Liver (tissue), 3 donors: ENCODE data around the gene RBM22.

Experiments used
- CTCF ChIP-seq: fragments of 150-350 bp; IDR thresholded peaks from 2 replicates; pipeline ENCODE4 v1.5.1; 2017; ENCODE audit warnings: improper control_type of control experiment, low read depth, low read length; ENCODE audit not compliant: missing input control
- EGR1 ChIP-seq, 2 donors: IDR thresholded peaks; 2 replicates each; pipeline ENCODE4 v1.6.1; 2016 to 2018; ENCODE audit warnings: antibody characterized with exemption in 2 of 2, low read depth in 2 of 2
- HNF4G ChIP-seq: IDR thresholded peaks from 2 replicates; pipeline ENCODE4 v1.6.1; 2016; ENCODE audit warnings: antibody characterized with exemption
- JUND ChIP-seq, 2 donors: IDR thresholded peaks; 2 replicates each; pipeline ENCODE4 v1.6.1; 2016; ENCODE audit warnings: antibody characterized with exemption in 2 of 2
- RAD21 ChIP-seq, 2 donors: IDR thresholded peaks; 2 replicates each; pipeline ENCODE4 v1.6.1; 2016; ENCODE audit warnings: antibody characterized with exemption in 2 of 2, mild to moderate bottlenecking in 2 of 2
- SP1 ChIP-seq: IDR thresholded peaks from 2 replicates; pipeline ENCODE4 v1.6.1; 2018; ENCODE audit warnings: antibody characterized with exemption, mild to moderate bottlenecking
- TAF1 ChIP-seq: conservative IDR thresholded peaks from 2 replicates; pipeline ENCODE4 v1.6.1; 2016; ENCODE audit warnings: antibody characterized with exemption, mild to moderate bottlenecking
- YY1 ChIP-seq: IDR thresholded peaks from 2 replicates; pipeline ENCODE4 v1.6.1; 2016; ENCODE audit warnings: antibody characterized with exemption, mild to moderate bottlenecking
- ZBTB33 ChIP-seq: IDR thresholded peaks from 2 replicates; pipeline ENCODE4 v1.6.1; 2016; ENCODE audit warnings: antibody characterized with exemption
- TF ChIP-seq, protein P1 (sequence below): IDR thresholded peaks from 2 replicates; pipeline ENCODE4 v1.6.1; 2016; ENCODE audit warnings: antibody characterized with exemption
- donor health status: healthy.
- donor health status: healthy.

DNA sequence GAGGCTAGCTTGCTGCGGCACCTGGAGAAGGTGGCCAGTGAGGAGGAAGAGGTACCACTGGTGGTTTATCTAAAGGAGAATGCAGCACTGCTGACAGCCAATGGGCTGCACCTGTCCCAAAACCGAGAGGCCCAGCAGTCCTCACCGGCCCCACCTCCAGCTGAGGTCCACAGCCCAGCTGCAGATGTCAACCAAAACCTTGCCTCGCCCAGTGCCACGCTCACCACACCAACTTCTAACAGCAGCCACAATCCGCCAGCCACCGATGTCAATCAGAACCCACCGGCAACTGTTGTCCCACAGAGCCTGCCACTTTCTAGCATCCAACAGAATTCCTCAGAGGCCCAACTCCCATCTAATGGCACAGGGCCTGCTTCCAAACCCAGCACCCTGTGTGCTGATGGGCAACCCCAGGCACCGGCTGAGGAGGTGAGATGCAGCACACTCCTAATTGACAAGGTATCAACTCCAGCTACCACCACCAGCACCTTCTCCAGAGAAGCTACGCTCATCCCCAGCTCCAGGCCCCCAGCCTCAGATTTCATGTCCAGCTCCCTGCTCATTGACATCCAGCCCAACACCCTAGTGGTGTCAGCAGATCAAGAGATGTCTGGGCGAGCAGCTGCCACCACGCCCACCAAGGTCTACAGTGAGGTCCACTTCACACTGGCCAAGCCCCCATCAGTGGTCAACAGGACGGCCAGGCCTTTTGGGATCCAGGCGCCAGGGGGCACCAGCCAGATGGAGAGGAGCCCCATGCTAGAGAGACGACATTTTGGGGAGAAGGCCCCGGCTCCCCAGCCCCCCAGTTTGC, 52.4 kb downstream of the RBM22 start:
- TF ChIP-seq, protein P1, sequence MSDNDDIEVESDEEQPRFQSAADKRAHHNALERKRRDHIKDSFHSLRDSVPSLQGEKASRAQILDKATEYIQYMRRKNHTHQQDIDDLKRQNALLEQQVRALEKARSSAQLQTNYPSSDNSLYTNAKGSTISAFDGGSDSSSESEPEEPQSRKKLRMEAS = no peak
- TF ChIP-seq CTCF (no peak), JUND (IDR thresholded peaks at IDR 0.05) (no peak), TAF1 (no peak), SP1 (no peak), HNF4G (no peak), YY1 (no peak), ZBTB33 (no peak), EGR1 (IDR thresholded peaks at IDR 0.05; ENCODE audit: low read depth in 2 of 2) (no peak), RAD21 (IDR thresholded peaks at IDR 0.05) (no peak)
